HG03045 (cell line): ENCODE data around the gene TP53TG5.

Experiments
- ATAC-seq: cut with Tn5 transposase; IDR thresholded peaks from one replicate; pipeline ENCODE4 v1.9.1; 2021; ENCODE audit warnings: mild to moderate bottlenecking, moderate library complexity; ENCODE audit not compliant: unreplicated experiment

The TP53TG5 gene

DNA sequence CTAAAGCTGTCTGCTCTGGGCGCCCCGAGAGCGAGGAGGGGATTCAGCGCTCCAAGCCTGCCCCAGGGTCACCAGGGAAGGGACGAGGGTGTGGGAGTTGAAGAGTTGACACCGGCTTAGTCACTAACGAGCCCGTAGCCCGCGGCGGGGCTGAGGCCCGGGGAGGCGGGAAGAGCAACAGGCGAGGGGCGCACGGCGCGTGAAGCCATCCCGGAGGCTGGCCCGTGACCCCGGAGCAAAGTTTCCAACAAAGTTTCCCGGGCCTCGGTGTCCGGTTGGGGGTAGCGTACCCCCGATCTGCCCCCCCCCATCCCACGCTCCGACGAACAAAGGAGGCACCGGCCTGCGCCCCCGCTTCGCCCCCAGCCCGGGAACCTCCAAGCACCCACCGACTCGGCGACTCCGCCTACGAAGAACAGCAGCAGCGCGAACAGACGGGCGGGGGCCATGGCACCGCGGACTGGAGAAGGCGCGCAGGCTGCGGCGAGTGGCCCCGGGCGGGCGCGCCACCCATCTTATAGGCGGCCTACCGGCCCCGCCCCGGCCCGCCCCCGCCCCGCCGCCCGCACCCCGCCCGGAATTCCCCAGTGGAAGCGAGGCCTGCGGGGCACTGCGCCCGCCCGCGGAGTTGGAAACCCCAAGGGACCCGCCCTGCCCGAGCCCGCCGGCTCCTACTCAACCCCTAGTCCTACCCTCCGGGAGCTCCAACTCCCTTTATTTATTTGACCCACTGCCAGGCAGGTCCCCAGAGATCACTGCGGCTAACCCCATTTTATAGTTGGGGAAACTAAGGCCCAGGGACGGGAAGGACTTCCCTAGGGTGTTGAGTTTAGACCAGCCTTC, 30.0 kb downstream of the TP53TG5 start, which contains the start of gene SDC4:
Gene SDC4, minus strand, starts transcription at position 489 of the 843 bp plus-strand sequence. Its CDS starts 40 bp downstream, at position 449.
- ATAC-seq, result no peak

- ATAC-seq, result no peak
Measured at GRCh38 chr20:45347297-45347935, 30.7 kb downstream of the TP53TG5 start.

GRCh38 chr20:45346851-45347250, 31.3 kb downstream of the TP53TG5 start:
- no peak for ATAC-seq

DNA sequence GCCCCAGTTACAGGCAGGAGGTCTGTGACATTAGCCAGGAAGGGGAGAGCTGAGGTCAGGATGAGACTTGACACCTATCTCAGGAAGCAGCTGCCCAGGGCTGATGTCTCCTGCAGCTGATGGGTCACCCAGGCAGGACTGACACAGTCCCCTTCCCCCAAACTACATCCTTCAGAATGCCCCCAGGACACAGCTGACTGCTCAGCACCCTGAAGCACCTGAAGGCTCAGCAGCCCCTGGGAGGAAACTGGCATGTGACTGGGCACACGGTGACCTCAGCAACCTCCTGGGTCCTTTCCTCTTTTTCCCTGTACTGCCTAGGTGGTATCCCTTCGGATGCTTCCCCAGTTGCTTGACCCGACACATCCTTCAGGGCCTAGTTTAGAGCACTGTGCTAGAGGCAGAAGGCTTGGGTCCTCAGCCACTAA, 31.8 kb downstream of the TP53TG5 start:
- ATAC-seq, result no peak

DNA sequence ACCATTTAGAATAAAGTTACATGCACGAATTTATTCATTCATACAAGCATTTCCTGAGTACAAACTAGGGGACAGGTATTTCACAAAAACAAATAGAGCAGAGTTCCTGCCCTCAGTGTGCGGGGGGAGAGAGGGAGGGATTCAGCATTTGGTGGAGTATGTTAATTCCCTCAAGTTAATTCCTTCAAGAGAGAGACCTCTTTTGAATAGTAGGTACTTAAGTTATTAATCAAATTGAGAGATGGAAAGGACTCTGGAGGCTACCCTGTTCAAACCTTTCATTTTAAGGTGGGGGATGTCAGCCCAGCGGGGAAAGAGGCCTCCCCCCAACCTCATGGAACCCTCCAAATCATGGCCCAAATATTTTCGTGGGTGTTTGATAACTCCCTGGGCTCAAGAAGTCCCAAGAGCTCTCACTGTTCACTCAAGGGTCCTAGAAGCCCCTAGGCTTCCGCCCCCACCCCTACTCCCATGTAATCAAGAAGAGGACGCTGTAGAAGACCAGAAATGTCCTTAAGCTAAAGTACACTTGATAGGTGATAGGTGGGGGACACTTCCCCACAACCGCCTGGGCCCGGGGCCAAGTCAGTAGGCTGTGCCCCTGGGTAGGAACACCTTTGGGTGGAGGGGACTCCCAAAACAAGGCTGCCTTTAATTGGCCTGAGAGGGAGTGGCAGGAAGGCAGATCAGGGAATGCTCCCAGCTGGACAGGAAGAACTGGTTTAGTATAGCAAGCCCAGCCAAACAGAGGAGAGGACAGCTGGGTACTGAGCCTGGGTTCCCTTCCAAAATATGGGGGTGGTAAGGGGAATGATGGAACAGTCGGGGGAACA, 32.8 kb downstream of the TP53TG5 start:
- ATAC-seq, result no peak

- ATAC-seq, result no peak
Measured at GRCh38 chr20:45344168-45344860, 33.8 kb downstream of the TP53TG5 start.

- no peak for ATAC-seq
Measured at GRCh38 chr20:45343532-45344167, 34.5 kb downstream of the TP53TG5 start.

DNA sequence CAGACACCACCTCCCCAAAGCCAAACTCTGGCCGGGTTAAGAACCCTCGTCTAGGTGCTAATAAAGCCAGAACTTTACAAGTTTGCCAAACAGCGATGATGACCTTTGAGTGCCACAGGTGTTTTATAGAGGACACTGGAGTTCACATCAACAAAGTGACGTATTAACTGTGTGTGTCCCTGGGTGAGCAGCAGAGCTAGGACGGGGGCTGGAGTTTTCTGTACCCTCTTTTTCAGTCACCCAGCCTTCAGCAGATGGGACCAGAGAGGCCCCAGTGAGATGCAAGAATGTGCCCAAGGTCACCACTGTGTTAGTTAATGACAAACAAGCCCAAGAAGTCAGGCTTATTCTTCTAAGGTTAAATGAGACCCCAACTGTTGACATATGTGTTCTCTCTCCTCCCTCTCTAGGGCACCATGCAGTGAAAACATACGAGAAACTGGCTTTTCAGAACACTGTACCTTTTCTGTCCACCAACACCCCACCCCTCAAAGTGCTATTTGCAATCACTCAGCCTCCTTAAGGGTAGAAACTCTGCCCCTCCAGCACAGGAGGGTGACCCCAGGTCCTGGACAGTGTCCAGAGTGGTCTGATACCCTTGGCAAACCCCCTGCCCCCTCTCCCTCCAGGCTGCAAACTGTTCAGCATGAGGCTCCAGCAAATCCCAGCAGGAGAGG, 35.1 kb downstream of the TP53TG5 start:
- ATAC-seq, result no peak

- ATAC-seq, result no peak
Measured at GRCh38 chr20:45341939-45342854, 35.9 kb downstream of the TP53TG5 start.

- no peak for ATAC-seq
Measured at GRCh38 chr20:45341579-45341938, 36.6 kb downstream of the TP53TG5 start.

DNA sequence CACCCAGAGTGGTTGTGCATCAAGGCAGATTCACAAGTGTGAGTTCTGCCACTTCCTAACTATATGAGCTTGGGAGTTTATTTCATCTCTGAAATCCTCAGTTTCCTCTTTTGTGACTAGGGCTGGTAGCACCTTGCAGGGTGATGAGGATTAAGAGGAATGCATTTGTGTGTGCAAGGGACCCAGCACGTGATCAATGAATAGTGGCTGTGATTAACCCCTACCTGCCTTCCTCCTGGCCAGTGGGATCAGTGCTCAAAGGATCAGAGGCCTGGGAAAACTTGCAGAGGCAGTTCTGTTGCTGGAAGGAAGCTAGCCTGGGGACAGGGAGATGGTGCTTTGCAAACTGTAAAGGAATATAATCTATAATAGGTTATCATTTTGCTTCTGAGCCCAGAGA, 37.2 kb downstream of the TP53TG5 start:
- no peak for ATAC-seq

- no peak for ATAC-seq
Measured at GRCh38 chr20:45340236-45340847, 37.8 kb downstream of the TP53TG5 start.

DNA sequence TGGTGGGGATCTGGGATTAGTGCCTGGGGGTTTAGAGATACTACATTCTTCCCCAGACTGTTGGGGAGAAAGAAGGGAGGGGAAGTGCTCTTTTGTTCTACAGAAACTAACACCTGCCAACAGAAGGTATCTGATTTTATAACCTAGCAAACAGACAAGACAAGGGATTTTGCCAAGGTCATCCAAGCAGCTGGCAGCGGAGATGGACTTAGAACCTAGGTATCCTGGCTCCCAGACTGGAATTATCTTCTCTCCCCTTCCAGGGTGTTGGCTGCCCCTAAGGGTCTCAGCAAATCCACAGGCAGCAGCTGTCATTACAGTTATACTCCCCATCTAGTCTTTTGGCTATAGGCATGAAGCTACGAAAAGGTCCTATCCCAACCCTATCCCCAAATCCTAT, 38.3 kb downstream of the TP53TG5 start:
- ATAC-seq, result no peak

GRCh38 chr20:45339084-45339483, 39.0 kb downstream of the TP53TG5 start:
- ATAC-seq, result no peak

DNA sequence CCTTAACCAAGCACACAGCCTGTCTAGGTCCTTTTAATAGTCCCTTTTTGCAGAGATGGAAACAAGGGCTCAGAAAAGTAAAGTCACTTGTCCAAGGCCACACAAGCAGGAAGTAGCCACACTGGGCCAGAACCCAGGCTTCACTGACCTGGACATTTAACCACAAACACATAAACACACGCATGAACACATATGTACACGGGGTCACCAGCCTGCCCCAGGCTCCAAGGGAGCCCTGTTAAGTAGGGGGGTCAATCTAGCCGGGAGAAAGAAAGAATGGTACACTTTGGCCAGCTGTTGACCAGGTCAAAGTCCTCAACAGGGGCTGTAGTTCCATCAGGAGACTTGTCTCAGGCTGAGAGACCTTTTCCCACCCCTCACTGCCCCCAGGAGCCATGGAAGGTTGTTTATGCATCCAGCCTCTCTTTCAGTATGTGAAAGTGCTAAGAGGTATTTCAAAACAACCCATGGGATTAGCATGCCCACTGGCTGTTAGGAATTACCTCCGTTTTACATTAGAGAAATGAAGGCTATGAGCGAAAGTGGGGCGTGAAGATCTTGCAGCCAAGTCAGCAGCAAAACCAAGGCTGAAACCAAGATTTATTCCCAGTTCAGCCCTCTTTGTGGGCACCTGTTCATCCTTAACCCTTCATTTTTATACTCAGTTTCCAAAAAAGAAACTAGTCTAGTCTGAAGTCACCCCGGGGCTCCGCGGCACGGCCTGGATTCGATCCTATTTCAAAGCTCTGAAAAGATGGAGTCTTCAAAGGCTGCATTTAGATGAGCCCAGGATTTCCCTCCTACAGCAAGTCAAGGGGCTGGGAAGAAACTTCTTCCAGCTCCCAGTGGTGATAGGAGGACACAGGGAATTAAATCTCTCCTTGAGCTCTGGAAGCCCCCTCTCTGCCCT, 39.7 kb downstream of the TP53TG5 start:
- ATAC-seq, result no peak

- no peak for ATAC-seq
Measured at GRCh38 chr20:45337367-45338120, 40.6 kb downstream of the TP53TG5 start.
